Measurements from ENCODE around the gene HRH3.

- TF ChIP-seq CTCF (IDR thresholded peaks at IDR 0.05): no peak
- TF ChIP-seq POLR2A (IDR thresholded peaks at IDR 0.05): no peak
- TF ChIP-seq EP300 (IDR thresholded peaks at IDR 0.05): no peak
Measured at GRCh38 chr20:62229667-62230066, 9.6 kb upstream of the HRH3 start.

Measured in ovary (tissue), 3 donors.